CD1c-positive myeloid dendritic cell (primary cell): ENCODE measurements around the gene PROM1.

Source experiments
- DNase-seq: peaks from one replicate; pipeline ENCODE4 v3.0.0-alpha.2; 2016; ENCODE audit errors: extremely low spot score

Gene PROM1

DNA sequence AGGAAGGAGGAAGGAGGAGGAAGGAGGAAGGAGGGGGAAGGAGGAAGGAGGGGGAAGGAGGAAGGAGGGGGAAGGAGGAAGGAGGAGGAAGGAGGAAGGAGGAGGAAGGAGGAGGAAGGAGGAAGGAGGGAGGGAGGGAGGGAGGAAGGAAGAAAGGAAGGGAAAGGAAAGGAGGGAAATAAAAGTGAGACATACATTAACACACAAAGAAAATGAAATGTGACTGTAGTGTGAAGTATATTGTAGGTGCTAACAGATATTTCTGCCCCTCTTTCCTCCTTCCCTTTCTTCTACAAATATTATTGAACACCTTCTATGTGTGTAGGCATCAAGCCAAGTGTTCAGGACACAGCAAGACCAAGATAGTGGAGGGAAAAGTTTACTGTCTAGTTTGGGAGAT lies 26.4 kb upstream of the PROM1 start:
- DNase-seq: no peak

DNA sequence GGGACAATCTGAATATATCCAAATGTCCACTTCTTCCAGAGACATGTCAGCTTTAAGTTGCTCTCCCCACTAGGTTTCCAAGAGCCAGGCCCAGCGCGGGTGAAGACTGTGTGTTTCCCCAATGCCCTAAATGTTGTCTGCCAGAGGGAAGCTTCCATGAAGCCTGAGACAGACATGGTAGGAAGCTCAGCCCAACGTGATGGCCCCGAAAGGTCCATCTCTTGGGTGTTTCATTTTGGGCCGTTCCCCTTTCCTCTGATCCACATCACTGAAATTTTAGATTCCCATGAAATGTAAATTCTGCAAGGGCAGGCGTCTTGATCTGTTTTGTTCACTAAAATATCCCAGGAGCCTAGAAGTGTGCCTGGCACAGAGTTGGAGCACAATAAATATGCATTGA lies 25.4 kb upstream of the PROM1 start:
- DNase-seq: no peak

DNA sequence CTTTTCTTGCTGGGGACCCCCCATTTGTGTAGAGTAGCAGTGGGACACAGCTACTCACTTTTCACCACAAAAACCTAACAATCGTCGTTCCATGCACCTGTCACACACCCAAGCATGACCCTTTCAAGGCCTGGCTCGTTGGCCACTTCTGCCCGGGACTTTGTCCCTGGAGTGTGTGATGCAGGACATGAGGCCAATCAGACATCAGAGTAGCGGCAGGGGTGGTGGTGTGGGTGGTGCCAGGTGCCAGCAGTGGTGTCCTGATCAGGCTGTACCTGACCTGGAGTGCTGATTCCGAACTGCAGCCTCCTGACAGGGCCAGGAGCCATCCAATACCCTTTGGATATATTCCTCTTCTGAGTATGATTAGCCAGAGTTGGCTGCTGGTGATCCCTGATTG lies 23.1 kb upstream of the PROM1 start:
- DNase-seq: no peak

DNA sequence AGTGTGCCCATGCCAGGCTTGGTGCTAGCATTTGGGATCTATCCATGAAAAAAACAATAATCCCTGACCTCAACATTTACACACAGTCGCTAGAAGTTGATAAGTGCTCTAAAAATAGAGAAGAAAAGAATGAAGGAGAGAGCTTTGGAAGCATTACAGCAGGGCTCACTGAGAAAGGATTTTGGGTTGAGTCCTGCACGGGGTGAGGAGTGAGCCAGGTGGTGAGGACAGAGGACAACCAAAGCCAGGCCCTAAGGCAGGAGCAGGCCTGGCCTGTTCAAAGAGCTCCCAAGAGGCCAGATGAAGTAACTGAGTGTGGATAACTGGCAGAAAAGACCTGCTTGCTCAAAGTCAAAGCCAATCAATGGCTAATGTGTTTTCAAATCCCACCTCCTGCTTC lies 20.7 kb upstream of the PROM1 start:
- DNase-seq: no peak

DNA sequence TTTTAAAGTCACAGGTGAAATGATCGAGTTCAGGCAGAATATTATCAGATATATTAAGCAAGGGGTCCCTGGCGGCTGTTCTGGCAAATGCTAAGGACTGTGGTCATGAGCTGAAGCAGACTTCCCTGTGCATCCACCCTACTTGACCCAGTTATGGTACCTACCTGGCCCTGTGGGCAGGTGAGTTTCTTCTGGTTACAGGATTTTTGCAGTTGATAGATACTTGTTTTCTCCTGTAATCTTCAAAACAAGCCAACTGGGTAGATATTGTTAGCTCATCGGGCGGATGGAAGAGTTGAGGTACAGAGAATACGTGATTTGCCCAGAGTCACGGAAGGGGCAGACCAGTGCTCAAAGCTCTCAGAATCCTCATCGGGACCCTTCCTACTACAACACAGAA lies 18.5 kb upstream of the PROM1 start:
- no peak for DNase-seq

DNA sequence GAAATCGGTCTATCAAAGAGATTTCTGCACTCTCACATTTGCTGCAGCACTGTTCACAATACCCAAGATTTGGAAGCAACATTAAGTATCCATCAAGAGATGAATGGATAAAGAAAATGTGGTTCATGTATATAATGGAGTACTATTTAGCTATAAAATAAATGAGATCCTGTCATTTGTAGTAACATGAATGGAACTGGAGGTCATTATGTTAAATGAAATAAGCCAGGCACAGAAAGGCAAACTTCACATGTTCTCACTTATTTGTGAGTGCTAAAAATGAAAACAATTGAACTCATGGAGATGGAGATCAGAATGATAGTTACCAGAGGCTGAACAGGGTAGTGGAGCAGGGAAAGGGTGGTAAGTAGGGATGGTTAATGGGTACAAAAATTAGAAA lies 17.0 kb upstream of the PROM1 start:
- no peak for DNase-seq

DNA sequence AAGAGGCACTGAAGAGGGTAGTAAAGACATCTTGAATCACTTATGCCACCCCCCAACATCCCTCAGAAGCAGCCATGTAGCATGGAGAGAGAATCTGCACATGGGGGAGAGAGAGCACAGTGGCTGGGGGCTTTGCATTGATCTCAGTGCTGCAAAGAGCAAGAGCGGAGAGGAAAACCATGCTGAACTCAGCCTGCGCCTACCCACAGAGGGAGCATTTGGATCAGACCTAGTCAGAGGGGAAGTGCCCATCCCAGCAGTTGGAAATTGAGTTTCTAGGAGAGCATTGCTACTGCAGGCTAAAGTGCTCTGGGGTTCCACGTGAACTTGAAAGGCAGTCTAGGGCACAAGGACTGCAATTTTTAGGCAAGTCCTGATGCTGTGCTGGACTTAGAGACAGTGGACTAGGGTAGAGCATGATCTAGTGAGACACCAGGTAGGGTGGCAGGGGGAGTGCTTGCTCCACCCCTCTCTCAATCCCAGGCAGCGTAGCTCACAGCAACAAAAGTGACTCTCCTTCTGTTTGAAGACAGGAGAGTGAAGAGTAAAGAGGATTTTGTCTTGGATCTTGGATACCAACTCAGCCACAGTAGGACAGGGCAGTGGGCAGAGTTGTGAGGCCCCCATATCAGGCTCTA lies 9.0 kb upstream of the PROM1 start:
- no peak for DNase-seq

DNA sequence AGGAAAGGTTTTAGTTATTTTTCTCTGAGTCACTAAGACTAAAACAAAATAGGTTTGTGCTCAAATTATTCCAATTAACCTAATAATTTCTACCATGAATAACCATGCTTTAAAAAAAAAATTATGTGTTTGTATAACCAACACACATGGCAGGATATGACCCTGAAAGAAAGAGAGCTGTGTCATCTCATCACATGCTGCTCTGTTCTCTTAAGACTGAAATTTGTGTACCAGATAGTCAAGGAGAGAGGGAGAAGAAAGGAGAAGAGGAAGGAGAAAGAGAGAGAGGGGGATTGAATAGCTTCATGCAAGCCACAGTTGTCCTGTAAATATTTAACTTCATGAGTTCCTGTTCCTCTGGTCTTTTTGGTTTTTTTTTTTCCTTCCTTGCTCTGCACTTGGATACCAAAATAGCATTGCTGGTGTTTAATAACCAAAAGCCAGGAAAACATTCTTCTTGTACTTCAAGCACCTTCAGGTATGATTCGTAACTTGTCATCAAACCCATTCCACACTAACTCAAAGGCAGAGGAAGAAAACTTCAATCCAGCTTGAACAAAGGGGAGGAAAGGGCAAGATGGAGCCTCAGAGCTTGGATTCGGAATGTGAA lies 6.4 kb upstream of the PROM1 start:
- DNase-seq: no peak

DNA sequence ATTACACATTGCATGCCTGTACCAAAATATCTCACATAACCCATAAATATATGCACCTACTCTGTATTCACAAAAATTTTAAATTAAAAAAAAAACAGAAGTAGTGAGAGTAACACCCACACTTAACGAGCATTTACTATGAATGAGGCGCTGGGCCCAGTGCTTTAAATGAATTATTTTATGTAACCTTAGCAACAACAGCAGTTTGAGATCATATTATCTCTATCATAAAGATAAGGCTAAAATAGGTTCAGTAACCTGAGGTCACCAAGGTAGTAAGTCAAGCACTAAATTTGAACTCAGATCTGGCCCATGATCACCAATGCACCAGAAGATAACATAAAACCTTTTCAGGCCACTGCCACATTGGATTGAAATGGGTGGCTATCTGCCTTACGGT lies 5.3 kb upstream of the PROM1 start:
- DNase-seq: no peak

DNA sequence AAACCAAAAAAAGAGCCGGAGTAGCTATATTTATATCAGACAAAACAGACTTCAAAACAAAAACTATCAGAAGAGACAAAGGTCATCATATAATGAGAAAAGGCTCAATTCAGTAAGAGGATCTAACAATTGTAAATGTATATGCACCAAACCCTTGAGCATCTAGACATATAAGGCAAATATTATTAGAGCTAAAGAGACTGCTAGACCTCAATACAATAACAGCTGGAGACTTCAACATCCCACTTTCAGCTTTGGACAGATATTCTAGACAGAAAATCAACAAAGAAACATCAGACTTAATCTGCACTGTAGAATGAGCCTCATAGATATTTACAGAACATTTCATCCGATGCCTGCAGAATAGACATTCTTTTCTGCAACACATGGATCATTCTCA lies 4.8 kb upstream of the PROM1 start:
- no peak for DNase-seq

DNA sequence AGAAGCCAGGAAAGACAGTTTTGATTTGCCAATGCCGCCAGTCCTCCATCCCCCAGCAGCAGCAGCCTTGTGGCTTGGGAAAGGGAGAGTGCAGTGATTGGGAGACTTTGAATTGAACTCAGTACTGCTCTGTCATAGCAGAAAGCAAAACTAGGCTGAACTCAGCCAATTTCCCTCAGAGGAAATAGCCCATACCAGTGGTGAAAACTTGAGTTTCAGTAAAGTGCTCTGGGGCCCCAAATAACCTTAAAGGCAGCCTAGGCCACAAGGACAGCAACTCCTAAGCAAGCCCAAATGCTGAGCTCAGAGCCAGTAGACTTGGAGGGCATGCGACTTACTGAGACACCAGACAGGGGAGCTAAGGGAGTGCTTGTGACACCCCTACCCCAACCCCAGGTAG lies 2.0 kb upstream of the PROM1 start:
- DNase-seq: no peak

DNA sequence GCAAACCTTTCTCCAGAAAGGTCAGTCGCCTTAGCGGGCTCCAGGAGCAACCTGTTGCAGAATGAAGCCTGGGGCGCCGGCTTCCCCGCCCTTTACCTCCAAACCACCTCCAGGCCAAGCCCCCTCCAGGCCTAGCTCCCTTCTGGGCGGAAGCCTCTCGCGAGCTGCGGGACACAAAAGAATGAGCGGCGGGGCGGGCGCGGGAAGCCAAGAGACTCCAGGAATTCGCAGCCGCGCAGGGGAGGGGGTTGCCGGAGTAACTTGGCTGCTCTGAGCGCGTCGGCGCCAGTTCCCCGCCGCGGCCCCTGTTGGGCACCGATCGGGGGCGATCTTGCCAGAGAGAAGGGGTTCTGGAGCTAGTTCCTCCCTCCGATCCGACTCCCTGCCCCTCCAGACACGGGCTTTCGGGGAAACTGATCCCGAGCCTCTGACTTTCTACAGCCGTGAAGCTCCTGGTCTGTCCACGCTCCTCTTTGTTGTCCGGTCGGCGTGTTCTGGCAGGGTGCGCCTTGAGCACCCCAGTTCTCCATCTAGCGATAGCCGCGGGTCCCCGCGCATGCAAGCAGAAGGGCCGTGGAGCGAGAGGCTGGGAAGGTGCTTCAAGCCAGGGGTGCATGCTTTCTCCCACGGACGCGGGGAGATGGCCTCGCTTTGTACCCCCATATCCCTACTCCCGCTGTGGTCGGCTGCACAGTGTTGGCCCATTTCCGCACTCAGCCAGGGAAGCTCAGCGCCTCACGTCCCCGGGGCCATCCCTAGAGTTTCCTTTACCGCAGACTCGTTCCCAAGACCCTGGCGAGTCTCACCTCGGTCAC lies 1.2 kb downstream of the PROM1 start:
- DNase-seq: peak; percentile 9

DNA sequence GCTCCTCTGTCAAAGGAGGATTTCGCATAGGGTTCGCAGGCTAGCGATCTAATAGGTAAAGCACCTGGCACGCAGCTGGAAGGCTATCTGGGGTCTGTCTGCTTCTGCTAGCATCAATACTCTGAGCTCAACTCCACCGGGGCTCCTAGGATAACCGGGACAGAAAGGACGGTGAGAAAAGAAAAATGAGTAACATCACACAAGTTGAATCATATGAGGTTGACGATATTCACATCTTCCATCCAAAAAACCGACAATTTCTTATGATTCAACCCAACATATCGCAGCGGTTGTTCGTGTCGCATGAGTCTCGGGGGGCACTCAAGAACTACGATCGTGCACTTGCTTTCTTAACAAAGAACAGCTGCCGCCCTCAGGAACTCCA lies 1.8 kb downstream of the PROM1 start:
- no peak for DNase-seq

DNA sequence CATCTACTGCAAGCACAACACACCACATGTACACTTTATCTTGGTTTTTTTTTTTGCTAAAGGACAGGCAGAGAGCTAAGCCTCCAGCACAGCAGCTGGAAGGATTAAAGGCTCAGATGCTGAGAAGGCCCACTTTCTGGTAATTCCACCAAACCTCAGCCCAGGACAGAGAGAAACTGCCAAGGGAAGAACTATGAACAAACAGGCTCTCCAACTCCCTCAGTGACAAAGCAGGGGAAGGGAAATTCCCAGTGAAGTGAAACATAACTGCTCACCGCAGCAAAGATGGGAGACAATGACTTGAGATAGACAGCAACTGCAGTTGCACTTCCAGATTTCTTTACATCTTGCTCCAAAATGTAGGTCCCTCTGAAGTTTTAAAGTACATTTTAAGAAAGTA lies 4.8 kb downstream of the PROM1 start:
- peak; percentile 29 for DNase-seq

DNA sequence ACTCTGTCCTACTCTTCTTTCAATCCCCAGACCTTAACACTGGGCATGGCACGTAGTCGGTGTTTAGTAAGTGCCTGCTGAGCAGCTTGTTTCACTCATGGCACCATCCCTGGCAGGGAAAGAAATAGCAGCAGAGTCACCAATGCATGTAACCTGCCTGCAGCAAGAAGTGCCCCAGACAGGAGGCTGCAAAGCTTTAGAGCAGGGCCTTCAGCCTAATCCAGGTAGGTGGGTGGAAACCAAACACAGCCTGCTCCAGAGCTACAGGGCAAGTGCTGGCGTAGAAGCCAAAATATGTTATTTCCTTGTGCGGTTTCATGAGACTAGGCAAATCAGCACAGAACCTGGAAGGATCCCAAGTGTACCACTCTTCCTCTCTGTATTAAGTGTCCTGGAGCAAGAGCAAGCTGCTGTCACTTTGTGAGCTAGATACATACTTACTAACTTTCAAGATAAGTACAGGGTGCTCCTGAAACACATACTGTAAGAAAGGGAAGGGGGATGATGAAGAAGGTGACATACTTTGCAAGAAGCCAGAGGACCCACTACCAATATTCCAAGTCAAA lies 5.5 kb downstream of the PROM1 start:
- DNase-seq: no peak

DNA sequence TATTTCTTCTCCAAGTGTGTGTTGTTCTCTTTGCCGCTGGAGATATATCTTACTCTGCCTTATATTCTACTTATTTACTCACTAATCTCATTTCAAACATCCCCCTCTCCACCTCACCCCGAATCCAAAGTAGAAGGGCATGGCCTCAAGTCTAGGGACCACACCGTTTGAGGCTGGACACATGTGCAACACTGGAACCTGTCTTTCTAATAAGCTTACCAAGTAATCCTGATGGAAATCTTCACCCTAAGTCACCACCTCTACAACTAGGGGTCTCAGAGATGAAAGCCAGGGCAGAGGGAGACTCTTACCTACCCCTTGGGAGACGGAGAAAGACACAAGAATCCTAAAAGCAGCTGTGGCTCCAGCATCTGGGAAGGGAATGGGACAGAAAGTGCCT lies 6.0 kb downstream of the PROM1 start:
- no peak for DNase-seq

DNA sequence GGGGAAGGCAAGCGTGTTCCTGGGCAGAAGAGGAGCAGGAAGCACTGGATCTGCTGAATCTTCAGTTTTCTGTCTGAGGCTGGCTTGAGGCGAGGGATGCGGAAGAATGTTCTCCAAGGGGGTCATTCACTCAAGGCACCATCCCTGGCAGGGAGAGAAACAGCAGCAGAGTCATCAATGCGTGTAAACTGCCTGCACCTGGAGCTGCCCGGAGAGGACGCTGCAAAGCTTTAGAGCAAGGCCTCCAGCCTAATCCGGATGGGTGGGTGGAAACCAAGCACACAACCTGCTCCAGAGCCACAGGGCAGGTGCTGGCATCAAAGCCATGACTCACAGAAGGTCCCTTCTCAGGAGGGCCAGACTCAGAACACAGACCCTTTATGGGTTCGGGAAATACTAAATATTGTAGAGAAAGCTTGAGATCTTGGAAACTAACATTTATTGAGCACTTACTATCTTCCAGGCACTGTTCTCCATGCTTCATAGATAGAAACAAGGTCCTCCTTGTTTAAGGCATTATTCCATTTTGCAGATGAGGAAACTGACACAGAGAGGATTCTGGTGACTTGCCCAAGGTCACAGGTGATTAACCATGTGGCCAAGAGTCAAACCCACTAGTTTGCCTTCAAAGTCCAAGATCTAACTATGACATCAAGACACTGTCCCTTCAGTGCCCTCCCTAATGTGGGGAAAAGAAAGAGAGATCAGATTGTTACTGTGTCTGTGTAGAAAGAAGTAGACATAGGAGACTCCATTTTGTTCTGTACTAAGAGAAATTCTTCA lies 7.7 kb downstream of the PROM1 start:
- DNase-seq: no peak

DNA sequence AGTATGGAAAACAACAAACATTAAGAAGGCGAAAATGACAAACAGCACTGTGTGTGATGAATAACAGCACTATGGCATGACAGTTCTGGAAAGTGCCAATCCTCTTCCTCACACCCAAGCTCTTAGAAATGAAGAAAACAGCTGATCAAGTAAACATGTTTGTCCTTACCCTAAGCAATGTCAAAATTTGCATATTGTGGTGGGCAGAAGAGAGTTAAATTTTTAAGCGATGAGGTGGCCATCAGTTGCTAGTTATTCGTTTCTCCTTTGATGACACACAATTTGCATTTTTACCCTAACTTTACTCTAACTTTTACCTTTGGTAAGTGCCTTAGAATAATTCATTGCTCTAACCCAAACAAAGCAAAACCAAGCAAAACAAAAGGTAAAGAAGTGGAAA lies 8.8 kb downstream of the PROM1 start:
- no peak for DNase-seq

DNA sequence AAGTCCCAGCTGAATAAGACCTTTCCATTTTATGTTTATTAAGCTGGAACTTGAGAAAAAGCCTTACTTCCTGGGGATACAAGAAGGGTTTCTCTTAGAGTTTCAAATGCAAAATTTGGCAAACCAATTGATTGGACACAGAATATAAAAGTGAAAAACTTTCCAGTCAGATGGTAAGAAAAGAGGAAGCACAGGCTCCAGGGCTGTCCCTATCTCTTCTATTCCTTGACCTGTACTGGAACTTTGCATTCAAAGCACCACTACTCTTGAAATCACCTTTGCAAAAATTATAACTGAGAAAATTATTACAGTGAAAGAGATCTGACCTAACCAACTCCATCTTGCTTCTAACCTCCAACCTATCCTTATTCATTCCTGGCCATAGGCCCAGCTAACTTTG lies 11.7 kb downstream of the PROM1 start:
- DNase-seq: no peak

DNA sequence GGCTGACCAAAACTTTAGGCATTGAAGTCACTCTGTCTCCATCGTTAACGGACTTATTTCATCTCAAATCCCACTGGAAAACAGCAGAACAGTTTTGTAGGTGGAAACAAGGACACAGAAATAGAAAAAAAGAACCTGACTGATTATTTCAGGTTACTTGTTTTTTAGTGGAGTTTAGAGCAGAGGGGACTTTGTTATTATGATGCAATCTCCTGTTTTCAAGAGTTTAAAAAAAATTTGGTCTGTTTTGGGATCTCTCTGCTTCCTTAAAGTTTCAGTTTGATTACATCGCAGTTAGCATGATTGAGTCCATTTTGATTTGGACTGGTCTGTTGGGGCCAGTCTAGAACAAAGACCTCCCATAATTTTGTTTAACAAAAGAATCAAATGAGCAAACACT lies 13.6 kb downstream of the PROM1 start:
- no peak for DNase-seq

DNA sequence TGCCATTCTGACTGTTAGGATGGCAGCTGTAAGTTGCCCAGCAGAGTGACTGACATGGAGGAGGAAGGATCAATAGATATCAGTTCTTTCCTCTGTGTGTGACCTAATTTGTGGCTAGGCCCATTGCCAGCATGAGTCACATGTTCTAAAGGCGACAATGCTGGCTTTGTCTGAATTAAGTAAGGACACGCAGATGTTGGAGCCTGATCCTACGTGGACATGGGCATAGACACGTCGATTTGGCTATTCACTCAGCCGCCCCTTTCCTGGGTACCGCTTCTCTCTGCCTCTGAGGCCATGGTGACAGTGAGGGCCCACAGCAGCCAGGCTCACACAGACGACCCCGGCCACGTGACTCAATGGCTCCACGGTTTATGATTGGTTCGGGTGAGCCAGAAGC lies 16.3 kb downstream of the PROM1 start:
- no peak for DNase-seq

DNA sequence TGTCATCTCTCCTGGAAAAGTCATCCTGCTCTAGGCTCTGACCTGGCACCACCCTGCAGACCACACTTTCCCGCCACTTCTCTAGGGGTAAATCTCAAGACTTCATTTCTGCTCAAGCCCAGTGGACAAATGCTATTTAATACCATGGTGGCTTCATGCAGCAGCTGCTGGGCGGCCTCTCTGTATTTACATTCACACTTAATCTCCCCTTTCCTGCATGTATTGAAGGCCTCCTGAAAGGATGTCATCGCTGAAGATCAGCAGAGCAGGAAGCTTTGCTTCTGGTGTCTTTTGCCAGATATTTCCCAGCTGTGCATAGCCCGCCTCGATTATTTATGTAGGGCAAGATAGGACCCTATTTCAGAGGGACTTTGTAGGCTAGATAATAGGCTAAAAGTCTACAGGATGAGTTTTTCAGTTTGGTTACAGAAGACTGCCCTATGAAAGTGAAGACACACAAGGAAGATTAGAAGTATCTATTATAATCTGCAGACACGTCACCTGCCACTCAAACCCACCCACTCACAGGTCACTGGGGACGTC lies 17.2 kb downstream of the PROM1 start:
- DNase-seq: no peak
